ENCODE measurements around the gene RSRC1. TPM values are rescaled to one million over a fixed set of nuclear protein-coding genes. Genes with fewer than 3 reads are reported as not detected.

The RSRC1 gene
- polyA plus RNA-seq, 2 donors = 10.9 to 12.3 TPM

DNA sequence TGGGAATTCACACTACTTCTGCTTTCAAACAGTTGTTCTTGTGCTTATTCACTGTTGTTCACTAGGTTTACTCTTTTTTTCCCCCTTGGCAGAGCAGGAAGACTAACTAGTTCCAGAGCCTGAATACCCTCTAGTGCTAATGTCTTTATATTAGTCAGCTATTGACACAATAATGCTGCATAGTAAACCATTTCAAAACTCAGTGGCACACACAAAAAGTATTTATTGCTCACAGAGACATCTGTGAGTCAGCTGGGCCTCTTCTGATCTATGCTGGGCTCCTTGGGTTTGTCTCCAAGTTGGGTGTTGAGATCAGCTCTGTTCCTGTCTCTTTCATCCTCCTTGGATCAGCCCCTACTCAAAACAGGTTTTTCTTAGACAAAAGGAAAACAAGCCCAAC lies 51.1 kb downstream of the RSRC1 start:
- no peak overlapping the region for H3K27ac ChIP-seq (ENCODE audit: low read depth in 2 of 2, low read length in 1 of 2)
- no peaks in the 10 kb centered on the region for H3K36me3 ChIP-seq (ENCODE audit: control insufficient read depth in 2 of 2, insufficient read depth in 2 of 2, low read length in 1 of 2)
- H3K27me3 ChIP-seq (ENCODE audit: control insufficient read depth in 1 of 2, insufficient read depth in 2 of 2, low read length in 2 of 2) = no peaks in the 10 kb centered on the region
- H3K4me3 ChIP-seq (ENCODE audit: low read depth in 1 of 2, low read length in 2 of 2) = no peak overlapping the region
- no peaks in the 10 kb centered on the region for H3K4me1 ChIP-seq (ENCODE audit: control insufficient read depth in 2 of 2, insufficient read depth in 2 of 2, low read length in 1 of 2)
- H3K9me3 ChIP-seq (ENCODE audit: control insufficient read depth in 2 of 2, insufficient read depth in 1 of 2, low read depth in 1 of 2, low read length in 1 of 2) = no peaks in the 10 kb centered on the region

- 93 to 98% methylated on average over 5 of the region's 5 CpGs for WGBS, 2 donors
These were observed 55.3 kb downstream of the RSRC1 start for GRCh38 chr3:158165141-158165655.

DNA sequence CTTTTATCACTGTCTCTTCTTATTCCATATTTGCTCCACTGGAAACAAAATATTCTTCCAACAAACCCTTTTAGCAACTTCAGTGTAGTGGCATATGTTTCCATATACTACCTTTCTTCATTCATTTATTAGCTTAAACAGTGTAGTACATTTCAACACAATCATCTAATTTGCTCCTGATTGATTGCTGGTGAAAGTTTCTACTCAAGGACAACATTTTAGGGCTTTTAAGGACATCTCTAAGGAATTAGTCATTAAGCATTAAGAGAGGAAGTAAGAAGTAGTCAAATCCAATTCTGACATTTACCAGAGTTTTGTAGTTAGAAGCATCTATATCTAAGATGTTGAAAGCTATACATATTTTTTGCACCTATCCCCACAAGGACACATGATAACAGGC lies 55.8 kb downstream of the RSRC1 start:
- H3K27ac ChIP-seq (ENCODE audit: low read depth in 2 of 2, low read length in 1 of 2) = no peak overlapping the region
- no peak overlapping the region for H3K4me3 ChIP-seq (ENCODE audit: low read depth in 1 of 2, low read length in 2 of 2)
- H3K9me3 ChIP-seq (ENCODE audit: control insufficient read depth in 2 of 2, insufficient read depth in 1 of 2, low read depth in 1 of 2, low read length in 1 of 2) = no peaks in the 10 kb centered on the region
- H3K27me3 ChIP-seq (ENCODE audit: control insufficient read depth in 1 of 2, insufficient read depth in 2 of 2, low read length in 2 of 2) = no peaks in the 10 kb centered on the region
- no peaks in the 10 kb centered on the region for H3K4me1 ChIP-seq (ENCODE audit: control insufficient read depth in 2 of 2, insufficient read depth in 2 of 2, low read length in 1 of 2)
- no peaks in the 10 kb centered on the region for H3K36me3 ChIP-seq (ENCODE audit: control insufficient read depth in 2 of 2, insufficient read depth in 2 of 2, low read length in 1 of 2)

More at GRCh38 chr3:158165141-158165655, 55.3 kb downstream of the RSRC1 start:
- Histone ChIP-seq H3K27me3 (ENCODE audit: control insufficient read depth in 1 of 2, insufficient read depth in 2 of 2, low read length in 2 of 2) (no peaks in the 10 kb centered on the region), H3K4me1 (ENCODE audit: control insufficient read depth in 2 of 2, insufficient read depth in 2 of 2, low read length in 1 of 2) (no peaks in the 10 kb centered on the region), H3K4me3 (ENCODE audit: low read depth in 1 of 2, low read length in 2 of 2) (no peak overlapping the region), H3K9me3 (ENCODE audit: control insufficient read depth in 2 of 2, insufficient read depth in 1 of 2, low read depth in 1 of 2, low read length in 1 of 2) (no peaks in the 10 kb centered on the region), H3K27ac (ENCODE audit: low read depth in 2 of 2, low read length in 1 of 2) (no peak overlapping the region), H3K36me3 (ENCODE audit: control insufficient read depth in 2 of 2, insufficient read depth in 2 of 2, low read length in 1 of 2) (no peaks in the 10 kb centered on the region)

DNA sequence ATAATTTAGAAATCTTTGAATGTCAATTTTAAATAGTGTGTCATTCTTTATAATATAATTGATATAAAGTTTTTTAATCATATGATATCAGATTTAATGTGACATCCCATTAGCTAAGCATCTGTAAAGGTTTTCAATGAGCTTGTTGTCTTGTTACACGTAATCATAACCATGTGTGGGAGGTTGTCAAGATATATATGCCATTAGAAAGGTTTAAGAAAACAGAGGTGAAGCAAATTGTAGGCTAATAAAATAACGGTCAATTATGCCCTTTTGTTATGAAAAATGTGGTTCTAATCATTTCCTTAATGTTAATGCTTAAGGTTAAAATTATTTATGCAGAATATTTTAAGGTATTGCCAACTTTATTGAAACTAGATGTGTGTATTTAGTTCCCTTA lies 56.3 kb downstream of the RSRC1 start:
- 87 to 92% methylated on average over 2 of the region's 2 CpGs for WGBS, 2 donors
- Histone ChIP-seq H3K27me3 (ENCODE audit: control insufficient read depth in 1 of 2, insufficient read depth in 2 of 2, low read length in 2 of 2) (no peaks in the 10 kb centered on the region), H3K27ac (ENCODE audit: low read depth in 2 of 2, low read length in 1 of 2) (no peak overlapping the region), H3K4me3 (ENCODE audit: low read depth in 1 of 2, low read length in 2 of 2) (no peak overlapping the region), H3K4me1 (ENCODE audit: control insufficient read depth in 2 of 2, insufficient read depth in 2 of 2, low read length in 1 of 2) (no peaks in the 10 kb centered on the region), H3K9me3 (ENCODE audit: control insufficient read depth in 2 of 2, insufficient read depth in 1 of 2, low read depth in 1 of 2, low read length in 1 of 2) (no peaks in the 10 kb centered on the region), H3K36me3 (ENCODE audit: control insufficient read depth in 2 of 2, insufficient read depth in 2 of 2, low read length in 1 of 2) (no peaks in the 10 kb centered on the region)

DNA sequence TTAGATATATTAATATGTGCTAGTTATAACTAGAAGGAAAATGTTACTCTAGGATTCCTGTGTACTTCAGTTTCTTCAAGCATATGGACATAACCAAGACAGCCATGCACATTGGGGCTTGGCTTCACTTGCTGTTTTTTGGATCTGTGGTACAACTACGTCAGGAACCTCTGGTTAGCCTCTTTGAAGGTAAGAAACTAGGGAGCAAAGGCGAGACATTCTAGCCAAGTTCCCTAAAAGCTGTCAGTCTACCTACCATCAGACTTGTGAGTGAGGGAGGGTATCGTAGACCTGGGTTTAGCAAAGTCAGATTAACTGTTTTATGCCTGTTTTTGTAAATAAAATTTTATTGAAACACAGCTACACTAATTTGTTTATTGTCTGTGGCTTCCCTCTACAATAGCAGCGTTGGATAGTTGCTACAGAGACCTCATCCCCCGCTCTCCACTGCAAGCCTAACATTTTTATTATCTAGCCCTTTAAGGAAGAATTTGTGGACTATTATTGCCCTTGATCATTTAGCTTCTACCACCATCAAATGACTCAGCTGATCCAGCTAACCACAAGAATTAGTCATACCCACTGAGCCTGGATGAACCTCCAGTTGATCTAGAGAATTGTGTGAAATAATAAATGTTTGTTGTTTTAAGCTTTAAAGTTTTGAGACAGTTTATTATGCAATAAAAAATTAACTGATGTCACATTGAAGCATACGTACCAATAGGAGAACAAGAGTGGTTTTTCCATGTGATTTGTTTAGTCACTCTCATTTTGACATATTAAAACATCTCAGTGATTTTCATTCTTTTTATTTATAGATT lies 58.1 kb downstream of the RSRC1 start:
- WGBS, 2 donors = 70 to 81% methylated on average over 6 of the region's 6 CpGs
- no peaks in the 10 kb centered on the region for H3K36me3 ChIP-seq (ENCODE audit: control insufficient read depth in 2 of 2, insufficient read depth in 2 of 2, low read length in 1 of 2)
- H3K9me3 ChIP-seq (ENCODE audit: control insufficient read depth in 2 of 2, insufficient read depth in 1 of 2, low read depth in 1 of 2, low read length in 1 of 2) = no peaks in the 10 kb centered on the region
- no peaks in the 10 kb centered on the region for H3K4me1 ChIP-seq (ENCODE audit: control insufficient read depth in 2 of 2, insufficient read depth in 2 of 2, low read length in 1 of 2)
- H3K4me3 ChIP-seq (ENCODE audit: low read depth in 1 of 2, low read length in 2 of 2) = no peak overlapping the region
- no peaks in the 10 kb centered on the region for H3K27me3 ChIP-seq (ENCODE audit: control insufficient read depth in 1 of 2, insufficient read depth in 2 of 2, low read length in 2 of 2)
- H3K27ac ChIP-seq (ENCODE audit: low read depth in 2 of 2, low read length in 1 of 2) = no peak overlapping the region

GRCh38 chr3:158169091-158169491 lies 59.2 kb downstream of the RSRC1 start:
- Histone ChIP-seq H3K4me3 (ENCODE audit: low read depth in 1 of 2, low read length in 2 of 2) (no peak overlapping the region), H3K27me3 (ENCODE audit: control insufficient read depth in 1 of 2, insufficient read depth in 2 of 2, low read length in 2 of 2) (no peaks in the 10 kb centered on the region), H3K36me3 (ENCODE audit: control insufficient read depth in 2 of 2, insufficient read depth in 2 of 2, low read length in 1 of 2) (no peaks in the 10 kb centered on the region), H3K4me1 (ENCODE audit: control insufficient read depth in 2 of 2, insufficient read depth in 2 of 2, low read length in 1 of 2) (no peaks in the 10 kb centered on the region), H3K9me3 (ENCODE audit: control insufficient read depth in 2 of 2, insufficient read depth in 1 of 2, low read depth in 1 of 2, low read length in 1 of 2) (no peaks in the 10 kb centered on the region), H3K27ac (ENCODE audit: low read depth in 2 of 2, low read length in 1 of 2) (no peak overlapping the region)
- WGBS, 2 donors = 63 to 65% methylated on average over 2 of the region's 2 CpGs

- Histone ChIP-seq H3K27me3 (ENCODE audit: control insufficient read depth in 1 of 2, insufficient read depth in 2 of 2, low read length in 2 of 2) (no peaks in the 10 kb centered on the region), H3K4me1 (ENCODE audit: control insufficient read depth in 2 of 2, insufficient read depth in 2 of 2, low read length in 1 of 2) (no peaks in the 10 kb centered on the region), H3K36me3 (ENCODE audit: control insufficient read depth in 2 of 2, insufficient read depth in 2 of 2, low read length in 1 of 2) (no peaks in the 10 kb centered on the region), H3K9me3 (ENCODE audit: control insufficient read depth in 2 of 2, insufficient read depth in 1 of 2, low read depth in 1 of 2, low read length in 1 of 2) (no peaks in the 10 kb centered on the region), H3K4me3 (ENCODE audit: low read depth in 1 of 2, low read length in 2 of 2) (no peak overlapping the region), H3K27ac (ENCODE audit: low read depth in 2 of 2, low read length in 1 of 2) (no peak overlapping the region)
- WGBS, 2 donors = 80 to 87% methylated on average over 1 of the region's 1 CpG
These were observed 71.2 kb downstream of the RSRC1 start for GRCh38 chr3:158181096-158181495.

GRCh38 chr3:158185711-158186110 lies 75.8 kb downstream of the RSRC1 start:
- WGBS, 2 donors = 88 to 90% methylated on average over 1 of the region's 1 CpG
- Histone ChIP-seq H3K9me3 (ENCODE audit: control insufficient read depth in 2 of 2, insufficient read depth in 1 of 2, low read depth in 1 of 2, low read length in 1 of 2) (no peaks in the 10 kb centered on the region), H3K27me3 (ENCODE audit: control insufficient read depth in 1 of 2, insufficient read depth in 2 of 2, low read length in 2 of 2) (no peaks in the 10 kb centered on the region)

DNA sequence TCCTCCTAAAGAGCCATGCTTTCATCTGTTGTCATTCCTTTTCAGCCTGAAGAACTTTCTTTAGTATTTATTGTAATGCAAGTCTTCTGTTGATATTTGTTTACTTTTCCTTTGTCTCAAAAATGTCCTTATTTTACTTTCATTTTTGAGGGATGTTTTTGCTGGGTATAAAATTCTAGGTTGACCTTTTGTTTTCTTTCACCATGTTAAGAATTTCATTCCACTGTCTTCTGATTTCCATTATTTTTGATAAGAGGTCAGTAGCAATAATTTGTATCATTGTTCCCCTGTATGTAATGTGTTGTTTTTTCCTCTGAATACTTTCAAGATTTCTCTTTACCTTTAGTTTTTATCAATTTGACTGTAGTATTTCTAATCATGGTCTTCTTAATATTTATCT lies 91.1 kb downstream of the RSRC1 start:
- Histone ChIP-seq H3K4me3 (ENCODE audit: low read depth in 1 of 2, low read length in 2 of 2) (no peak overlapping the region), H3K9me3 (ENCODE audit: control insufficient read depth in 2 of 2, insufficient read depth in 1 of 2, low read depth in 1 of 2, low read length in 1 of 2) (no peaks in the 10 kb centered on the region), H3K4me1 (ENCODE audit: control insufficient read depth in 2 of 2, insufficient read depth in 2 of 2, low read length in 1 of 2) (no peaks in the 10 kb centered on the region), H3K36me3 (ENCODE audit: control insufficient read depth in 2 of 2, insufficient read depth in 2 of 2, low read length in 1 of 2) (no peaks in the 10 kb centered on the region), H3K27me3 (ENCODE audit: control insufficient read depth in 1 of 2, insufficient read depth in 2 of 2, low read length in 2 of 2) (no peaks in the 10 kb centered on the region), H3K27ac (ENCODE audit: low read depth in 2 of 2, low read length in 1 of 2) (no peak overlapping the region)

More at GRCh38 chr3:158185711-158186110, 75.8 kb downstream of the RSRC1 start:
- no peaks in the 10 kb centered on the region for H3K4me1 ChIP-seq (ENCODE audit: control insufficient read depth in 2 of 2, insufficient read depth in 2 of 2, low read length in 1 of 2)
- no peak overlapping the region for H3K4me3 ChIP-seq (ENCODE audit: low read depth in 1 of 2, low read length in 2 of 2)
- no peaks in the 10 kb centered on the region for H3K36me3 ChIP-seq (ENCODE audit: control insufficient read depth in 2 of 2, insufficient read depth in 2 of 2, low read length in 1 of 2)
- H3K27ac ChIP-seq (ENCODE audit: low read depth in 2 of 2, low read length in 1 of 2) = no peak overlapping the region

GRCh38 chr3:158205324-158205723 lies 95.4 kb downstream of the RSRC1 start:
- no peak overlapping the region for H3K27ac ChIP-seq (ENCODE audit: low read depth in 2 of 2, low read length in 1 of 2)

More at GRCh38 chr3:158205324-158205723, 95.4 kb downstream of the RSRC1 start:
- Histone ChIP-seq H3K36me3 (ENCODE audit: control insufficient read depth in 2 of 2, insufficient read depth in 2 of 2, low read length in 1 of 2) (no peaks in the 10 kb centered on the region), H3K27me3 (ENCODE audit: control insufficient read depth in 1 of 2, insufficient read depth in 2 of 2, low read length in 2 of 2) (no peaks in the 10 kb centered on the region), H3K4me1 (ENCODE audit: control insufficient read depth in 2 of 2, insufficient read depth in 2 of 2, low read length in 1 of 2) (no peaks in the 10 kb centered on the region), H3K9me3 (ENCODE audit: control insufficient read depth in 2 of 2, insufficient read depth in 1 of 2, low read depth in 1 of 2, low read length in 1 of 2) (no peaks in the 10 kb centered on the region), H3K4me3 (ENCODE audit: low read depth in 1 of 2, low read length in 2 of 2) (no peak overlapping the region)
- WGBS, 2 donors = 49 to 86% methylated on average over 2 of the region's 2 CpGs

All from esophagus (tissue), 2 donors.